Gastrocnemius medialis (tissue), 4 donors: Measurements from ENCODE around the gene MACROD2. TPM values are rescaled to one million over a fixed set of nuclear protein-coding genes. Genes with fewer than 3 reads are reported as not detected.

Experiments
- ATAC-seq, 2 donors: fragments of 150-250 bp; one replicate each; pipeline ENCODE4 v1.9.1; 2016
- DNase-seq, 2 donors: peaks; one replicate each; pipeline ENCODE4 v3.0.0-alpha.2; 2019
- H3K27ac ChIP-seq, 4 donors: fragments of 200-600 bp; sonication (generic); 1 replicate in 1 of 4; 2 replicates in 3 of 4; pipeline ENCODE4 v1.5.1; 2016 to 2018; ENCODE audit warnings: mild to moderate bottlenecking in 2 of 4, moderate library complexity in 1 of 4
- H3K27me3 ChIP-seq, 3 donors: fragments of 200-600 bp; sonication (generic) in 2 of 3; 1 replicate in 1 of 3; 2 replicates in 2 of 3; pipeline versions ENCODE4 v1.5.1 to v1.6.0; 2016 to 2019; ENCODE audit warnings: mild to moderate bottlenecking in 1 of 3, moderate library complexity in 1 of 3
- H3K36me3 ChIP-seq, 2 donors: fragments of 200-600 bp; sonication (generic) in 1 of 2; one replicate each; pipeline ENCODE4 v1.5.1; 2017 to 2018
- H3K4me1 ChIP-seq, 2 donors: fragments of 200-600 bp; sonication (generic) in 1 of 2; one replicate each; pipeline ENCODE4 v1.5.1; 2016 to 2017; ENCODE audit warnings: mild to moderate bottlenecking in 2 of 2
- H3K4me3 ChIP-seq, 4 donors: fragments of 200-600 bp; sonication (generic) in 3 of 4; 1 replicate in 1 of 4; 2 replicates in 3 of 4; pipeline ENCODE4 v1.5.1; 2016 to 2019; ENCODE audit warnings: mild to moderate bottlenecking in 2 of 4
- H3K9me3 ChIP-seq, 3 donors: fragments of 200-600 bp; sonication (generic) in 2 of 3; 1 replicate in 1 of 3; 2 replicates in 2 of 3; pipeline ENCODE4 v1.5.1; 2016 to 2019
- POLR2A ChIP-seq, 2 donors: fragments of 450-650 bp; IDR thresholded peaks; one replicate each; pipeline ENCODE4 v1.6.1; 2017; ENCODE audit warnings: antibody characterized with exemption in 2 of 2, mild to moderate bottlenecking in 2 of 2, moderate library complexity in 2 of 2
- in situ Hi-C, 4 donors: fragments of 200-750 bp; cut with MboI; loops; one replicate each; pipeline versions ENCODE4 v1.15.0 to v1.8.0; 2017; ENCODE audit warnings: low sequenced_read_pairs in 4 of 4
- intact Hi-C: fragments of 100-400 bp; cut with DNase I; formaldehyde crosslinking; loops from one replicate; pipeline ENCODE4 v1.15.1; 2023; ENCODE audit warnings: low total_unique reads
- total RNA-seq, 4 donors: library from RNA; depleted of rRNA; stranded (reverse); fragments of >200 nt; gene quantifications; one replicate each; pipeline versions ENCODE4 v1.1.0 to v1.2.3, GENCODE V29; 2016
- TF ChIP-seq, protein P1 (sequence below), 5 experiments: fragments of 450-650 bp in 3 of 5; fragments of 200-600 bp in 2 of 5; sonication (generic) in 2 of 5; IDR thresholded peaks in 4 of 5; conservative IDR thresholded peaks in 1 of 5; 1 replicate in 4 of 5; 2 replicates in 1 of 5; pipeline ENCODE4 v1.5.1; 2016 to 2019; ENCODE audit warnings: antibody characterized with exemption in 5 of 5, mild to moderate bottlenecking in 3 of 5, moderate library complexity in 3 of 5

MACROD2 gene
- total RNA-seq, 4 donors from 2014 or later, result 1.8 to 10.2 (median 3.6) TPM

- TF ChIP-seq, protein P1, sequence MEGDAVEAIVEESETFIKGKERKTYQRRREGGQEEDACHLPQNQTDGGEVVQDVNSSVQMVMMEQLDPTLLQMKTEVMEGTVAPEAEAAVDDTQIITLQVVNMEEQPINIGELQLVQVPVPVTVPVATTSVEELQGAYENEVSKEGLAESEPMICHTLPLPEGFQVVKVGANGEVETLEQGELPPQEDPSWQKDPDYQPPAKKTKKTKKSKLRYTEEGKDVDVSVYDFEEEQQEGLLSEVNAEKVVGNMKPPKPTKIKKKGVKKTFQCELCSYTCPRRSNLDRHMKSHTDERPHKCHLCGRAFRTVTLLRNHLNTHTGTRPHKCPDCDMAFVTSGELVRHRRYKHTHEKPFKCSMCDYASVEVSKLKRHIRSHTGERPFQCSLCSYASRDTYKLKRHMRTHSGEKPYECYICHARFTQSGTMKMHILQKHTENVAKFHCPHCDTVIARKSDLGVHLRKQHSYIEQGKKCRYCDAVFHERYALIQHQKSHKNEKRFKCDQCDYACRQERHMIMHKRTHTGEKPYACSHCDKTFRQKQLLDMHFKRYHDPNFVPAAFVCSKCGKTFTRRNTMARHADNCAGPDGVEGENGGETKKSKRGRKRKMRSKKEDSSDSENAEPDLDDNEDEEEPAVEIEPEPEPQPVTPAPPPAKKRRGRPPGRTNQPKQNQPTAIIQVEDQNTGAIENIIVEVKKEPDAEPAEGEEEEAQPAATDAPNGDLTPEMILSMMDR (IDR thresholded peaks at IDR 0.05 in 4 of 5, conservative IDR thresholded peaks at IDR 0.05 in 1 of 5), result no peak
- TF ChIP-seq POLR2A (IDR thresholded peaks at IDR 0.05), result no peak
- Histone ChIP-seq H3K4me1 (peaks cover 0 to 2% of the 10 kb centered on the region in 2 donors), H3K4me3 (no peak overlapping the region), H3K36me3 (no peaks in the 10 kb centered on the region), H3K27ac (no peak overlapping the region), H3K9me3 (no peaks in the 10 kb centered on the region), H3K27me3 (no peaks in the 10 kb centered on the region)
- in situ Hi-C loops, result no loop called here
- no peak for ATAC-seq
- intact Hi-C loops, result no loop called here
- DNase-seq, result no peak
Measured at GRCh38 chr20:14062786-14063185, 67.5 kb downstream of the MACROD2 start.

GRCh38 chr20:14064333-14064732, 69.0 kb downstream of the MACROD2 start:
- intact Hi-C loops (no loop called here), in situ Hi-C loops (no loop called here)
- TF ChIP-seq, protein P1 (IDR thresholded peaks at IDR 0.05 in 4 of 5, conservative IDR thresholded peaks at IDR 0.05 in 1 of 5), result no peak
- TF ChIP-seq POLR2A (IDR thresholded peaks at IDR 0.05), result no peak
- H3K36me3 ChIP-seq, result no peaks in the 10 kb centered on the region
- no peak overlapping the region for H3K27ac ChIP-seq
- H3K4me1 ChIP-seq, result peaks cover 0 to 3% of the 10 kb centered on the region in 2 donors
- DNase-seq, result no peak
- H3K9me3 ChIP-seq, result no peaks in the 10 kb centered on the region
- no peak for ATAC-seq
- H3K4me3 ChIP-seq, result no peak overlapping the region
- H3K27me3 ChIP-seq, result no peaks in the 10 kb centered on the region

- H3K4me3 ChIP-seq, result no peak overlapping the region
- H3K9me3 ChIP-seq, result no peaks in the 10 kb centered on the region
- intact Hi-C loops (no loop called here), in situ Hi-C loops (no loop called here)
- no peaks in the 10 kb centered on the region for H3K27me3 ChIP-seq
- peaks cover 0 to 3% of the 10 kb centered on the region in 2 donors for H3K4me1 ChIP-seq
- no peak for DNase-seq
- no peaks in the 10 kb centered on the region for H3K36me3 ChIP-seq
- no peak overlapping the region for H3K27ac ChIP-seq
- TF ChIP-seq, protein P1 (IDR thresholded peaks at IDR 0.05 in 4 of 5, conservative IDR thresholded peaks at IDR 0.05 in 1 of 5), result no peak
- no peak for TF ChIP-seq POLR2A (IDR thresholded peaks at IDR 0.05)
- no peak for ATAC-seq
Measured at GRCh38 chr20:14064921-14065320, 69.6 kb downstream of the MACROD2 start.

GRCh38 chr20:14065774-14066173, 70.5 kb downstream of the MACROD2 start:
- intact Hi-C loops (no loop called here), in situ Hi-C loops (no loop called here)
- Histone ChIP-seq H3K4me3 (no peak overlapping the region), H3K27ac (no peak overlapping the region), H3K9me3 (no peaks in the 10 kb centered on the region), H3K36me3 (no peaks in the 10 kb centered on the region), H3K27me3 (no peaks in the 10 kb centered on the region), H3K4me1 (peaks cover 0 to 3% of the 10 kb centered on the region in 2 donors)
- DNase-seq (no peak), ATAC-seq (no peak)
- TF ChIP-seq POLR2A (IDR thresholded peaks at IDR 0.05), result no peak
- TF ChIP-seq, protein P1 (IDR thresholded peaks at IDR 0.05 in 4 of 5, conservative IDR thresholded peaks at IDR 0.05 in 1 of 5), result no peak

DNA sequence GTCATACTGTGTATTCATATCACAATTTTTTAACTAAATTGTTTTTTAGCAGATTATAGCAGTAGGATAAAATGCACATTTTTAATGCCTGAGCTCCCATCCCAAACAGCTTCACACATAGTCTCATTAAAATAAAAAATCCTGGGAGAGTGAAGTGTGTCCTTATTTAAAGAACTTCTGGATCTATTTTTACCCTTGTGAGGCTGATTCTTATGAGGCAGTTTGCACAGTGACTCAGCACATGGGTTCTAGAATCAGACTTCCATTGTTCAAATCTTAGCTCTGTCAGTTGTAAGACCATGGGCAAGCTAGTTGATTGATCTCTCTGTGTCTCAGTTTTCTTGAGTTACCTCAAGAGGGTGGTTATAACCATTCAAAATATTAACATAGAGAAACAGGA, 72.3 kb downstream of the MACROD2 start:
- in situ Hi-C loops (no loop called here), intact Hi-C loops (no loop called here)
- ATAC-seq (no peak), DNase-seq (no peak)
- no peaks in the 10 kb centered on the region for H3K27me3 ChIP-seq
- H3K4me1 ChIP-seq, result peaks cover 0 to 3% of the 10 kb centered on the region in 2 donors
- H3K4me3 ChIP-seq, result no peak overlapping the region
- H3K36me3 ChIP-seq, result no peaks in the 10 kb centered on the region
- TF ChIP-seq POLR2A (IDR thresholded peaks at IDR 0.05), result no peak
- TF ChIP-seq, protein P1 (IDR thresholded peaks at IDR 0.05 in 4 of 5, conservative IDR thresholded peaks at IDR 0.05 in 1 of 5), result no peak
- no peak overlapping the region for H3K27ac ChIP-seq
- H3K9me3 ChIP-seq, result no peaks in the 10 kb centered on the region
